ENCODE measurements around the gene ATP13A3.

- no peak for TF ChIP-seq POLR2AphosphoS5 (IDR thresholded peaks at IDR 0.05)
- TF ChIP-seq CTCF (IDR thresholded peaks at IDR 0.05), result no peak
- TF ChIP-seq POLR2A (IDR thresholded peaks at IDR 0.05), result no peak
- no peak for TF ChIP-seq EP300 (IDR thresholded peaks at IDR 0.05)
Measured at GRCh38 chr3:194447161-194447560, 39.6 kb downstream of the ATP13A3 start.

All from gastroesophageal sphincter (tissue), 3 donors.